ENCODE measurements around the gene PIK3CD.

PIK3CD gene

DNA sequence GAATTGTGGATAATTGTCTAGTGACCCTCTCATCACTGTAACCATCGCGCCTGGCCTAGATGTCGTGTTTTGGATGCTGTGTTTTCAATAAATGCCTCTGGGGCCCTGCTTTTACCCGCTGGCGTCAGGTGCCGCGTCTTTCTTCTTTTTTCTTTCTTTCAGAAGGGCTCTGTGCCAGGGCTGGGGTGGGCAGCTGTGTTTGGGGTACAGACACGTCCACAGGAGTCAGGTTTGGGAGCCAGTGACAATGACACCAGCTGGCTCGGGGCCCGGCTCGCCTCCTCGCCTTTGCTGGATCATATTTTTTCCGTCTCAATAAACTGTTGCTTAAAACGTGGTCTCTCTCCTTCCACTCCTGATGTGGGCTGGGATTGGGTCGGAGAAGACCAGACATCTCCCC is 46.7 kb upstream of the PIK3CD start:
- Histone ChIP-seq H3K4me3 (ENCODE audit: low read depth, low read length) (no peak overlapping the region), H3K9me3 (ENCODE audit: severe bottlenecking) (no peaks in the 10 kb centered on the region), H3K36me3 (peaks cover 87% of the 10 kb centered on the region), H3K27ac (no peak overlapping the region), H3K27me3 (ENCODE audit: insufficient read depth, low read depth, severe bottlenecking) (no peaks in the 10 kb centered on the region)
- DNase-seq = no peak
- TF ChIP-seq CTCF (IDR thresholded peaks at IDR 0.05; ENCODE audit: low read depth, low read length) = no peak

GRCh38 chr1:9605946-9606455 is 45.5 kb upstream of the PIK3CD start:
- peaks cover 87% of the 10 kb centered on the region for H3K36me3 ChIP-seq
- H3K4me3 ChIP-seq (ENCODE audit: low read depth, low read length) = no peak overlapping the region
- no peak for DNase-seq
- no peaks in the 10 kb centered on the region for H3K9me3 ChIP-seq (ENCODE audit: severe bottlenecking)
- no peaks in the 10 kb centered on the region for H3K27me3 ChIP-seq (ENCODE audit: insufficient read depth, low read depth, severe bottlenecking)
- no peak overlapping the region for H3K27ac ChIP-seq
- TF ChIP-seq CTCF (IDR thresholded peaks at IDR 0.05; ENCODE audit: low read depth, low read length) = no peak

- no peak overlapping the region for H3K27ac ChIP-seq
- TF ChIP-seq CTCF (IDR thresholded peaks at IDR 0.05; ENCODE audit: low read depth, low read length) = no peak
- H3K27me3 ChIP-seq (ENCODE audit: insufficient read depth, low read depth, severe bottlenecking) = no peaks in the 10 kb centered on the region
- H3K9me3 ChIP-seq (ENCODE audit: severe bottlenecking) = no peaks in the 10 kb centered on the region
- H3K4me3 ChIP-seq (ENCODE audit: low read depth, low read length) = no peak overlapping the region
- H3K36me3 ChIP-seq = peaks cover 87% of the 10 kb centered on the region
- DNase-seq = no peak
Observed at GRCh38 chr1:9606458-9606857, 45.1 kb upstream of the PIK3CD start.

GRCh38 chr1:9606948-9607347 is 44.6 kb upstream of the PIK3CD start:
- peaks cover 87% of the 10 kb centered on the region for H3K36me3 ChIP-seq
- no peak overlapping the region for H3K27ac ChIP-seq
- DNase-seq = no peak
- H3K4me3 ChIP-seq (ENCODE audit: low read depth, low read length) = no peak overlapping the region
- H3K9me3 ChIP-seq (ENCODE audit: severe bottlenecking) = no peaks in the 10 kb centered on the region
- no peak for TF ChIP-seq CTCF (IDR thresholded peaks at IDR 0.05; ENCODE audit: low read depth, low read length)
- no peaks in the 10 kb centered on the region for H3K27me3 ChIP-seq (ENCODE audit: insufficient read depth, low read depth, severe bottlenecking)

GRCh38 chr1:9607352-9607751 is 44.2 kb upstream of the PIK3CD start:
- Histone ChIP-seq H3K9me3 (ENCODE audit: severe bottlenecking) (no peaks in the 10 kb centered on the region), H3K4me3 (ENCODE audit: low read depth, low read length) (no peak overlapping the region), H3K27me3 (ENCODE audit: insufficient read depth, low read depth, severe bottlenecking) (no peaks in the 10 kb centered on the region), H3K36me3 (peaks cover 87% of the 10 kb centered on the region), H3K27ac (no peak overlapping the region)
- no peak for DNase-seq
- no peak for TF ChIP-seq CTCF (IDR thresholded peaks at IDR 0.05; ENCODE audit: low read depth, low read length)

- Histone ChIP-seq H3K9me3 (ENCODE audit: severe bottlenecking) (no peaks in the 10 kb centered on the region), H3K36me3 (peaks cover 76% of the 10 kb centered on the region)
- no peak for TF ChIP-seq CTCF (IDR thresholded peaks at IDR 0.05; ENCODE audit: low read depth, low read length)
Observed at GRCh38 chr1:9609998-9610397, 41.5 kb upstream of the PIK3CD start.

More at GRCh38 chr1:9609998-9610397, 41.5 kb upstream of the PIK3CD start:
- Histone ChIP-seq H3K4me3 (ENCODE audit: low read depth, low read length) (no peak overlapping the region), H3K27me3 (ENCODE audit: insufficient read depth, low read depth, severe bottlenecking) (no peaks in the 10 kb centered on the region), H3K27ac (no peak overlapping the region)
- DNase-seq = no peak

Data from WERI-Rb-1 (cell line).